ENCODE results near the gene CBX4.

GRCh38 chr17:79836972-79837887, 2.0 kb downstream of the CBX4 start:
- TF ChIP-seq, protein P1, sequence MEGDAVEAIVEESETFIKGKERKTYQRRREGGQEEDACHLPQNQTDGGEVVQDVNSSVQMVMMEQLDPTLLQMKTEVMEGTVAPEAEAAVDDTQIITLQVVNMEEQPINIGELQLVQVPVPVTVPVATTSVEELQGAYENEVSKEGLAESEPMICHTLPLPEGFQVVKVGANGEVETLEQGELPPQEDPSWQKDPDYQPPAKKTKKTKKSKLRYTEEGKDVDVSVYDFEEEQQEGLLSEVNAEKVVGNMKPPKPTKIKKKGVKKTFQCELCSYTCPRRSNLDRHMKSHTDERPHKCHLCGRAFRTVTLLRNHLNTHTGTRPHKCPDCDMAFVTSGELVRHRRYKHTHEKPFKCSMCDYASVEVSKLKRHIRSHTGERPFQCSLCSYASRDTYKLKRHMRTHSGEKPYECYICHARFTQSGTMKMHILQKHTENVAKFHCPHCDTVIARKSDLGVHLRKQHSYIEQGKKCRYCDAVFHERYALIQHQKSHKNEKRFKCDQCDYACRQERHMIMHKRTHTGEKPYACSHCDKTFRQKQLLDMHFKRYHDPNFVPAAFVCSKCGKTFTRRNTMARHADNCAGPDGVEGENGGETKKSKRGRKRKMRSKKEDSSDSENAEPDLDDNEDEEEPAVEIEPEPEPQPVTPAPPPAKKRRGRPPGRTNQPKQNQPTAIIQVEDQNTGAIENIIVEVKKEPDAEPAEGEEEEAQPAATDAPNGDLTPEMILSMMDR (conservative IDR thresholded peaks at IDR 0.05; ENCODE audit: low read depth, low read length) = no peak
- no peak for TF ChIP-seq EZH2 (IDR thresholded peaks at IDR 0.05; ENCODE audit: low read length, unreplicated experiment)

All from PC-3 (cell line).